Breast epithelium (tissue), 4 donors: Measurements from ENCODE around the gene TCL1A. TPM values are rescaled to one million over a fixed set of nuclear protein-coding genes. Genes with fewer than 3 reads are reported as not detected.
"Not testable (repeated sequence)": the region's sequence is repeated elsewhere in the genome, so short reads cannot be mapped to it uniquely, and the experiment has no call there.

ENCODE experiments used
- DNase-seq, 2 donors: peaks; one replicate each; pipeline ENCODE4 v3.0.0-alpha.2; 2019; ENCODE audit warnings: low spot score in 2 of 2
- H3K27ac ChIP-seq, 2 donors: fragments of 200-600 bp; sonication (generic) in 1 of 2; one replicate each; pipeline ENCODE4 v1.5.1; 2016 to 2019; ENCODE audit warnings: mild to moderate bottlenecking in 1 of 2
- H3K27me3 ChIP-seq, 2 donors: fragments of 200-600 bp; sonication (generic) in 1 of 2; one replicate each; pipeline versions ENCODE4 v1.5.1 to v1.6.0; 2017 to 2019; ENCODE audit warnings: control low read depth in 1 of 2, mild to moderate bottlenecking in 1 of 2
- H3K36me3 ChIP-seq: fragments of 200-600 bp; one replicate; pipeline ENCODE4 v1.5.1; 2019
- H3K4me1 ChIP-seq, 2 donors: fragments of 200-600 bp; sonication (generic); one replicate each; pipeline ENCODE4 v1.5.1; 2016 to 2019; ENCODE audit warnings: control low read depth in 1 of 2
- H3K4me3 ChIP-seq, 3 donors: fragments of 200-600 bp; sonication (generic); 1 replicate in 2 of 3; 2 replicates in 1 of 3; pipeline ENCODE4 v1.5.1; 2016 to 2019; ENCODE audit warnings: mild to moderate bottlenecking in 3 of 3, moderate library complexity in 2 of 3
- H3K9me3 ChIP-seq, 2 donors: fragments of 200-600 bp; sonication (generic) in 1 of 2; one replicate each; pipeline ENCODE4 v1.5.1; 2016 to 2019; ENCODE audit warnings: control low read depth in 1 of 2
- CTCF ChIP-seq, 3 donors: fragments of 450-650 bp; IDR thresholded peaks; one replicate each; pipeline ENCODE4 v1.5.1; 2016 to 2017; ENCODE audit warnings: antibody characterized with exemption in 3 of 3, mild to moderate bottlenecking in 3 of 3, moderate library complexity in 3 of 3
- POLR2A ChIP-seq: fragments of 450-650 bp; IDR thresholded peaks from one replicate; pipeline ENCODE4 v1.6.1; 2016; ENCODE audit warnings: antibody characterized with exemption, mild to moderate bottlenecking, moderate library complexity
- POLR2AphosphoS5 ChIP-seq, 3 donors: sonication (generic); formaldehyde crosslinking; IDR thresholded peaks; one replicate each; pipeline ENCODE4 v1.6.1; 2017; ENCODE audit warnings: antibody characterized with exemption in 3 of 3
- intact Hi-C: fragments of 100-400 bp; cut with DNase I; formaldehyde crosslinking; loops from one replicate; pipeline ENCODE4 v1.15.1; 2023; ENCODE audit warnings: low total_unique reads
- total RNA-seq, 3 donors: library from RNA; depleted of rRNA; stranded (reverse); fragments of >200 nt; gene quantifications; one replicate each; pipeline ENCODE4 v1.1.0, GENCODE V29; 2016

TCL1A gene
- total RNA-seq, 3 donors from 2014 or later = not detected

DNA sequence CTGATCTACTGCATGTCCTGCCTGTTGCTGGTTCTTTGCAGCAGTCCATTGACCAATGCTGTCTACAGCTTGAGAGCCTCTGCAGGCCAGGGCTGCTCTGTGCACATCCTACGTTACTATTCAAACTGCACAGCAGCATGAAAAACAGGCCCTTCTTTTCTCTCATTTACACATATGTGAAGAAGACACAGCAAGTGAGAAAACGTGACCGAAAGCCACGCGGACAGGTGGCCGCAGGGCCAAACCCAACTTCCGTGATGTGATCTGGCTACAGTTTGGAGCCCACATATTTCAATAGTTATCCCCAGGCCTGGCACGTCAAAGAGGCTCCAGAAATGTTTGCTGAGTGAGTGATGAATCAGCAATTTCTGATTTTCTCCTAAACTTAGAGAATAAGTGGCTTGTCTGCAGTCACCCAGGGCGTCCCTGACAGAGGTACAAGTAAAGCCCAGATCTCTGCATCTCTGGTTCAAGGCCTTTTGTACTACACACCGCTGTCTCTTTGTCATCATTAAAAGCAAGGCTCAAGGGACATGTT lies 45.6 kb downstream of the TCL1A start:
- H3K9me3 ChIP-seq = no peaks in the 10 kb centered on the region
- H3K27ac ChIP-seq = no peak overlapping the region
- TF ChIP-seq CTCF (IDR thresholded peaks at IDR 0.05) (no peak), POLR2A (no peak), POLR2AphosphoS5 (IDR thresholded peaks at IDR 0.05) (no peak)
- peaks cover 0 to 15% of the 10 kb centered on the region in 2 donors for H3K27me3 ChIP-seq
- no peak overlapping the region for H3K4me3 ChIP-seq
- intact Hi-C loops = no loop called here
- H3K4me1 ChIP-seq = no peaks in the 10 kb centered on the region
- H3K36me3 ChIP-seq = no peaks in the 10 kb centered on the region
- DNase-seq = no peak

- H3K4me3 ChIP-seq = no peak overlapping the region
- no peak overlapping the region for H3K27ac ChIP-seq
- H3K36me3 ChIP-seq = no peaks in the 10 kb centered on the region
- no peak for DNase-seq
- no peaks in the 10 kb centered on the region for H3K4me1 ChIP-seq
- no peaks in the 10 kb centered on the region for H3K9me3 ChIP-seq
- intact Hi-C loops = no loop called here
- peaks cover 0 to 15% of the 10 kb centered on the region in 2 donors for H3K27me3 ChIP-seq
- TF ChIP-seq POLR2AphosphoS5 (IDR thresholded peaks at IDR 0.05) = no peak
- no peak for TF ChIP-seq POLR2A
- TF ChIP-seq CTCF (IDR thresholded peaks at IDR 0.05) = no peak
Measured at GRCh38 chr14:95667249-95667693, 46.7 kb downstream of the TCL1A start.

DNA sequence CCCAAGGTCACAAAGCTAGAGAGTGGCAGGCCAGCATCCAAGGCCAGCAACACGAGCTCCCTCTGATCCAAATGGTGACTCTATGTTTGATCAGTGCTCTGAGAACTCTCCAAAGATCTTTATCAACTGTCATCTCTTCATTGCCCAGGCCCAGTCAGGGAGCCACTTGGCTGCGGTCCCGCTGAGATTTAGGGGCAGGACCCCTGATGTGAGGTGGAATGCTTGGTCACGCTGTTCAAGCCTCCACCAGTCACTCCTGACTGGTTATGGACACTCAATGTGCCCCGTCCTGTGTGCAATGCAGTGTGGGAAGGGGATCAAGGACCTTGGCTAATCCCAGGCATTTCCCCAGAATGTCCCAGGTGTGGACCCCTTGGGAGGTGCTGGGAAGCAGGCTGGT lies 47.5 kb downstream of the TCL1A start:
- Histone ChIP-seq H3K4me1 (no peaks in the 10 kb centered on the region), H3K27me3 (peaks cover 0 to 15% of the 10 kb centered on the region in 2 donors), H3K4me3 (no peak overlapping the region), H3K27ac (no peak overlapping the region), H3K36me3 (no peaks in the 10 kb centered on the region), H3K9me3 (no peaks in the 10 kb centered on the region)
- TF ChIP-seq POLR2A = no peak
- TF ChIP-seq CTCF (IDR thresholded peaks at IDR 0.05) = no peak
- TF ChIP-seq POLR2AphosphoS5 (IDR thresholded peaks at IDR 0.05) = no peak
- intact Hi-C loops = no loop called here
- no peak for DNase-seq

- H3K4me3 ChIP-seq, H3K36me3 ChIP-seq, H3K4me1 ChIP-seq, H3K27ac ChIP-seq, intact Hi-C loops, H3K9me3 ChIP-seq, DNase-seq: not testable (repeated sequence)
- H3K27me3 ChIP-seq = peaks cover 0 to 14% of the 10 kb centered on the region in 2 donors
Measured at GRCh38 chr14:95665530-95665929, 48.4 kb downstream of the TCL1A start.

DNA sequence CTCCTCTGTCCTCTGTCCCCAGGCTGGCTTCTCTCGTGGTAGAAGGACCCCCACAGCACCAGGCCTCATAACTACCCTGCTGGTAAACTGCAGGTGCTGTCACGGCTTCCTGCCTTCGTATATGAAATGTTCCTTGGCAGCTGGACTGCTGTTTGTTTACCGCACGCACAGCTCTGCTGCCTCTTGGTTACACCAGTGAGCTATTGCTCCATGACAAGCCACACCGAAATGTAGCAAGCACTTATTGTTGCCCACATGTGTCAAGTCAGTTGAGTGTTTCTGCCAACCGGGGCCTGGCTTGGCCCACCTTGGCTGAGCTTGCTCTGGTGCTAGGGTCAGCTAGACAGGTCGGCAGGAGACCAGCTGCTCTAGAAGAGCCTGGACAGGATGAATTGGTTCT lies 49.4 kb downstream of the TCL1A start:
- no peak for DNase-seq
- H3K27me3 ChIP-seq = peaks cover 0 to 21% of the 10 kb centered on the region in 2 donors
- no peaks in the 10 kb centered on the region for H3K4me1 ChIP-seq
- no peak overlapping the region for H3K27ac ChIP-seq
- intact Hi-C loops = no loop called here
- TF ChIP-seq POLR2AphosphoS5 (IDR thresholded peaks at IDR 0.05) = no peak
- no peak for TF ChIP-seq CTCF (IDR thresholded peaks at IDR 0.05)
- no peak for TF ChIP-seq POLR2A
- H3K36me3 ChIP-seq = no peaks in the 10 kb centered on the region
- H3K4me3 ChIP-seq = no peak overlapping the region
- H3K9me3 ChIP-seq = no peaks in the 10 kb centered on the region

DNA sequence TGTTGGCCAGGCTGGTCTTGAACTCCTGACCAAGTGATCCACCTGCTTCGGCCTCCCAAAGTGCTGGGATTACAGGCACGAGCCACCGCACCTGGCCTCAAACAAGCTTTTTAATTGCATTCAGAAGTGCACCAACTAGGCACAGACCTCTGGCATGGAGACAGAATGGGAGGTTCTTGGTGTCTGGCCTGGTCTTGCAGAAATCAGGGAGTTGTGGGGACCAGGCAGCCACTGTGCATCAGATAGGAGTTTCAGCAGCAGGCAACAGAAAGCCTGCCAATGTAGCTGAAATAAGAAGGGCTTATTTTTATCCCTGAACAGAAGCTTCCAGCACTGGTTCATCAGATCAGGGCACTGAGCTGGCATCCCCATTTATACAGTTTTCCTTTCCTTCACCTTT lies 49.9 kb downstream of the TCL1A start:
- Histone ChIP-seq H3K27ac (no peak overlapping the region), H3K27me3 (peaks cover 0 to 24% of the 10 kb centered on the region in 2 donors), H3K36me3 (no peaks in the 10 kb centered on the region), H3K9me3 (no peaks in the 10 kb centered on the region), H3K4me1 (no peaks in the 10 kb centered on the region), H3K4me3 (no peak overlapping the region)
- DNase-seq = no peak
- intact Hi-C loops = no loop called here
- TF ChIP-seq POLR2AphosphoS5 (IDR thresholded peaks at IDR 0.05) (no peak), POLR2A (no peak), CTCF (IDR thresholded peaks at IDR 0.05) (no peak)
